Loucy (cell line): ENCODE data around the gene RCOR2.

Source experiments
- EZH2phosphoT487 ChIP-seq: fragments of 200-600 bp; IDR thresholded peaks from 2 replicates; pipeline ENCODE4 v1.6.1; 2018; ENCODE audit warnings: antibody characterized with exemption, mild to moderate bottlenecking, moderate library complexity, borderline replicate concordance
- TF ChIP-seq, protein P1 (sequence below): fragments of 200-600 bp; sonication (generic); conservative IDR thresholded peaks from 2 replicates; pipeline ENCODE4 v1.5.1; 2014; ENCODE audit warnings: mild to moderate bottlenecking, antibody characterized with exemption, low read length

DNA sequence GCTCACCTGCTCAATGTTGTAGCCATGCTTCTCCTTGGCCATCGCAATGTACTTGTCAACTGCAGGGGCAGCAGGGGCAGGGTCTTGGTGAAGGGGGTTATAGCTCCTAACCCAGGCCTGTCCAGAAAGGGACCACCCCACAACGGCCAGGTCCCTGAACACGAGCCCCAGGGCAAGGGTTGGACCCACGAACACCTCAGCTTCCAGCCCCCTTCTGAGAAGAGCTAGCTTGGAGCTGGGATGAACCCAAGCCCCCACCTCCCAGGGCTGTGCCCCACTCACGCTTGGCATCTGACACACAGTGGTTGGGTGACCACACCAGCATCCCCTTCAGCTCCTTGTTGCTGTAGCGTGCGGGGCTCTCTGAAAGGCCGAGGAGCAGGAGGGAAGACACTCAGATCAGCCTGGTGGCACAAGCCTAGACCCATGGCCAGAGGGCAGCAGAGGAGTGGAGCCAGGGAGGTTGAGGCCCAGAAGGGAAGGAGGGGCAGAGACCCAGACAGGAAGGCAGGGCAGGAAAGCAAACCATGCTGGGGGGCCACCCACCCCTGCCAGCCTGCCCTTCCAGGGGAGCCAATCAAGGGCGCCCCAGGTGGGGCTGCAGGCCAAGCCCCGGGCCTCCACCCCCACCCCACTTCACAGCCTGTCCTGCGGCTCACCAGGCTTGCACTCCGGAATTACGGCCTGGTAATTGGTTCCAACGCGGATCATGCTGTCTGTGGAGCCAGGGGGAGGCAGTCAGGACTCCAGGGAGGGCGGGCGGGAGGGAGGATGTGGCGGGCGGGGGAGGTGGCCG, 1.9 kb downstream of the RCOR2 start:
- TF ChIP-seq, protein P1, sequence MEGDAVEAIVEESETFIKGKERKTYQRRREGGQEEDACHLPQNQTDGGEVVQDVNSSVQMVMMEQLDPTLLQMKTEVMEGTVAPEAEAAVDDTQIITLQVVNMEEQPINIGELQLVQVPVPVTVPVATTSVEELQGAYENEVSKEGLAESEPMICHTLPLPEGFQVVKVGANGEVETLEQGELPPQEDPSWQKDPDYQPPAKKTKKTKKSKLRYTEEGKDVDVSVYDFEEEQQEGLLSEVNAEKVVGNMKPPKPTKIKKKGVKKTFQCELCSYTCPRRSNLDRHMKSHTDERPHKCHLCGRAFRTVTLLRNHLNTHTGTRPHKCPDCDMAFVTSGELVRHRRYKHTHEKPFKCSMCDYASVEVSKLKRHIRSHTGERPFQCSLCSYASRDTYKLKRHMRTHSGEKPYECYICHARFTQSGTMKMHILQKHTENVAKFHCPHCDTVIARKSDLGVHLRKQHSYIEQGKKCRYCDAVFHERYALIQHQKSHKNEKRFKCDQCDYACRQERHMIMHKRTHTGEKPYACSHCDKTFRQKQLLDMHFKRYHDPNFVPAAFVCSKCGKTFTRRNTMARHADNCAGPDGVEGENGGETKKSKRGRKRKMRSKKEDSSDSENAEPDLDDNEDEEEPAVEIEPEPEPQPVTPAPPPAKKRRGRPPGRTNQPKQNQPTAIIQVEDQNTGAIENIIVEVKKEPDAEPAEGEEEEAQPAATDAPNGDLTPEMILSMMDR: no peak
- TF ChIP-seq EZH2phosphoT487: no peak
